ENCODE data around the gene RAB8B. TPM values are rescaled to one million over a fixed set of nuclear protein-coding genes. Genes with fewer than 3 reads are reported as not detected.

RAB8B gene
- total RNA-seq, 4 donors from 2014 or later, result 11.0 to 12.9 (median 12.5) TPM

DNA sequence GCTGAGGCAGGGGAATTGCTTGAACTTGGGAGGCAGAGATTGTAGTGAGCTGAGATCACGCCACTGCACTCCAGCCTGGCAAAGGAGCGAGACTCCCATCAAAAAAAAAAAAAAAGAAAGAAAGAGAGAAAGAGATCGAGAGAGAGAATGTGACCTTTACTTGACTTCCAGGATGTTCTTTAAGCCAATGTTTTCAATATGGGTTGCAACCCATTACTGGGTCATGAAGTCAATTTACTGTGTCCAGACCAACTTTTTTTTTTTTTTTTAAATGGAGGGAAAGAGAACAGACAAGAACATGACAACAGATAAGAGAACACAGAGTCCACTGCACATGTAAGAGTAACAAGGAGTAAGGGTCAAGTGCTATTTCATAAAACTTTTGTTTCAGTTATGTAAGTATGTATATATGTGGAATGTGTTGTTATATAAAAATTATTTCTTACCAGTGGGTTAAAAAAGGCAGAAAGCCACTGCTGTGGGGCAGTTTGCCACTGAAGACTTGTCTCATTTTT is 29.8 kb downstream of the RAB8B start:
- no peaks in the 10 kb centered on the region for H3K36me3 ChIP-seq
- TF ChIP-seq POLR2A (IDR thresholded peaks at IDR 0.05), result no peak
- TF ChIP-seq EP300 (IDR thresholded peaks at IDR 0.05), result no peak
- no peak for TF ChIP-seq CTCF (IDR thresholded peaks at IDR 0.05)
- TF ChIP-seq POLR2AphosphoS5 (IDR thresholded peaks at IDR 0.05), result no peak
- H3K27ac ChIP-seq, result peak overlapping the region; percentile 56
- no peak overlapping the region for H3K4me3 ChIP-seq
- H3K27me3 ChIP-seq, result no peaks in the 10 kb centered on the region
- peaks cover 21% of the 10 kb centered on the region for H3K4me1 ChIP-seq
- no peaks in the 10 kb centered on the region for H3K9me3 ChIP-seq
- WGBS, result 75% methylated on average over 3 of the region's 3 CpGs
- DNase-seq (ENCODE audit: low spot score in 2 of 2), result no peak

DNA sequence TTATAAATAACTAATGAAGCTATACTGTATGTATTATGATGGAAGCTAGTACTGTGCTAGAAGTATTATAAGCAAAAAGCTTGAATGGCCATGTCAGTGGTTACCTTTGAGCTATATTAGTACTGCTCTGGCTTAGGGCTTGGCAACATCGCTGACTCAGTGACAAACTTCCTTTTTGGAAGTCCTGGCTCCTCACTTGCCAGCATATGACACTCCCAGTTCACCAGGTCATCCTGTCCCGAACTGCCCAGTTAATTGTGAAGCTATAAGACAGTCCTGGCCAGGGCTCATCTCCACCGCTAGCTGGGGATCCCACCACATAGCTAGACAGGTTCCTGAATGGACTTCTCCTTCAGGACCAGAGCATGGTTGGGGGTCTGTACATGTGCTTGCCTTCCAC is 31.9 kb downstream of the RAB8B start:
- H3K27ac ChIP-seq, result no peak overlapping the region
- no peaks in the 10 kb centered on the region for H3K36me3 ChIP-seq
- peaks cover 22% of the 10 kb centered on the region for H3K4me1 ChIP-seq
- WGBS, result 51% methylated on average over 3 of the region's 3 CpGs
- no peaks in the 10 kb centered on the region for H3K27me3 ChIP-seq
- TF ChIP-seq CTCF (IDR thresholded peaks at IDR 0.05) (no peak), POLR2AphosphoS5 (IDR thresholded peaks at IDR 0.05) (no peak), POLR2A (IDR thresholded peaks at IDR 0.05) (no peak), EP300 (IDR thresholded peaks at IDR 0.05) (no peak)
- no peak overlapping the region for H3K4me3 ChIP-seq
- H3K9me3 ChIP-seq, result no peaks in the 10 kb centered on the region
- DNase-seq (ENCODE audit: low spot score in 2 of 2), result no peak

DNA sequence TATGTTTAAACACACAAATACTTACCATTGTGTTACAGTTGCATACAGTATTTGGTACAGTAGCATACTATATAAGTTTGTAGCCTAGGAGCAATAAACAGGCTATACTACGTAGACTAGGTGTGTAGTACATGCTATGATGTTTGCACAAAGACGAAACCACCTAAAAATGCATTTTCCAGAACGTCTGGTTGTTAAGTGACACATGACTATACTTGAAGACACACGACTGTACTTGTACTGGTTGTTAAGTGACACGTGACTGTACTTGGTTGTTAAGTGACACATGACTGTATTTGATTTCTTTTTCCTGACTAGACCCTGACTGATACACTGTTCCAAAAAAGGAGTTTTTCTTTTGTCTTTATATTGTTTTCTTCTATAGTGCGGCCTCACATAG is 34.1 kb downstream of the RAB8B start:
- Histone ChIP-seq H3K27me3 (no peaks in the 10 kb centered on the region), H3K4me1 (peaks cover 21% of the 10 kb centered on the region), H3K4me3 (no peak overlapping the region), H3K36me3 (no peaks in the 10 kb centered on the region), H3K9me3 (no peaks in the 10 kb centered on the region), H3K27ac (no peak overlapping the region)
- TF ChIP-seq EP300 (IDR thresholded peaks at IDR 0.05), result no peak
- TF ChIP-seq POLR2AphosphoS5 (IDR thresholded peaks at IDR 0.05), result no peak
- no peak for TF ChIP-seq POLR2A (IDR thresholded peaks at IDR 0.05)
- TF ChIP-seq CTCF (IDR thresholded peaks at IDR 0.05), result no peak
- 67% methylated on average over 6 of the region's 6 CpGs for WGBS
- no peak for DNase-seq (ENCODE audit: low spot score in 2 of 2)

DNA sequence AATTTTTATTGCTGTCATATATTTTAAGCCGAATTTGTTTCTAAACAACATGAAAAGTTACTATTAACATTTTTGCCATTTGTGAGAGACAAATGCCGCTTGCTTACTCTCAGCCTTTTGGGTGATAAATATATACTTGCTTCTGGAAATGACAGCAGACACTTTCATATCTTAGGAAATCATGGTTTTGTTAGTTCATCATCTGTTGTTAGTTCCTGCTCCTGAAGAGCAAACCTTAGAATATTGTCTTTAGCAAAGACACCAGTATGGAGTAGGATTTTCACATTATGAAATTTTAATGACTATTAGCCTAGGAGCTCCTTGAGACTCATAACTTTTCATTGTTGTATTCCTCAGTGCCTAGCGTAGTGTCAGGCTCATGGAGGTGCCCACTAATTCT is 36.0 kb downstream of the RAB8B start:
- peaks cover 17% of the 10 kb centered on the region for H3K4me1 ChIP-seq
- H3K36me3 ChIP-seq, result no peaks in the 10 kb centered on the region
- 94% methylated on average over 3 of the region's 3 CpGs for WGBS
- no peak for TF ChIP-seq POLR2AphosphoS5 (IDR thresholded peaks at IDR 0.05)
- no peak for TF ChIP-seq CTCF (IDR thresholded peaks at IDR 0.05)
- TF ChIP-seq POLR2A (IDR thresholded peaks at IDR 0.05), result no peak
- no peak for TF ChIP-seq EP300 (IDR thresholded peaks at IDR 0.05)
- DNase-seq (ENCODE audit: low spot score in 2 of 2), result no peak
- H3K27ac ChIP-seq, result no peak overlapping the region
- H3K9me3 ChIP-seq, result no peaks in the 10 kb centered on the region
- H3K4me3 ChIP-seq, result no peak overlapping the region
- H3K27me3 ChIP-seq, result no peaks in the 10 kb centered on the region

- Histone ChIP-seq H3K27ac (no peak overlapping the region), H3K4me1 (peaks cover 7% of the 10 kb centered on the region), H3K4me3 (no peak overlapping the region), H3K27me3 (no peaks in the 10 kb centered on the region), H3K9me3 (no peaks in the 10 kb centered on the region), H3K36me3 (no peaks in the 10 kb centered on the region)
- DNase-seq (ENCODE audit: low spot score in 2 of 2), result no peak
- 83% methylated on average over 6 of the region's 6 CpGs for WGBS
- TF ChIP-seq EP300 (IDR thresholded peaks at IDR 0.05), result no peak
- no peak for TF ChIP-seq CTCF (IDR thresholded peaks at IDR 0.05)
- no peak for TF ChIP-seq POLR2AphosphoS5 (IDR thresholded peaks at IDR 0.05)
- TF ChIP-seq POLR2A (IDR thresholded peaks at IDR 0.05), result no peak
These were observed 36.9 kb downstream of the RAB8B start for GRCh38 chr15:63226155-63226883.

All from suprapubic skin (tissue), 4 donors.